Measurements from ENCODE around the gene MRPL54.
"Not testable (repeated sequence)": the region's sequence is repeated elsewhere in the genome, so short reads cannot be mapped to it uniquely, and the experiment has no call there.

The MRPL54 gene

DNA sequence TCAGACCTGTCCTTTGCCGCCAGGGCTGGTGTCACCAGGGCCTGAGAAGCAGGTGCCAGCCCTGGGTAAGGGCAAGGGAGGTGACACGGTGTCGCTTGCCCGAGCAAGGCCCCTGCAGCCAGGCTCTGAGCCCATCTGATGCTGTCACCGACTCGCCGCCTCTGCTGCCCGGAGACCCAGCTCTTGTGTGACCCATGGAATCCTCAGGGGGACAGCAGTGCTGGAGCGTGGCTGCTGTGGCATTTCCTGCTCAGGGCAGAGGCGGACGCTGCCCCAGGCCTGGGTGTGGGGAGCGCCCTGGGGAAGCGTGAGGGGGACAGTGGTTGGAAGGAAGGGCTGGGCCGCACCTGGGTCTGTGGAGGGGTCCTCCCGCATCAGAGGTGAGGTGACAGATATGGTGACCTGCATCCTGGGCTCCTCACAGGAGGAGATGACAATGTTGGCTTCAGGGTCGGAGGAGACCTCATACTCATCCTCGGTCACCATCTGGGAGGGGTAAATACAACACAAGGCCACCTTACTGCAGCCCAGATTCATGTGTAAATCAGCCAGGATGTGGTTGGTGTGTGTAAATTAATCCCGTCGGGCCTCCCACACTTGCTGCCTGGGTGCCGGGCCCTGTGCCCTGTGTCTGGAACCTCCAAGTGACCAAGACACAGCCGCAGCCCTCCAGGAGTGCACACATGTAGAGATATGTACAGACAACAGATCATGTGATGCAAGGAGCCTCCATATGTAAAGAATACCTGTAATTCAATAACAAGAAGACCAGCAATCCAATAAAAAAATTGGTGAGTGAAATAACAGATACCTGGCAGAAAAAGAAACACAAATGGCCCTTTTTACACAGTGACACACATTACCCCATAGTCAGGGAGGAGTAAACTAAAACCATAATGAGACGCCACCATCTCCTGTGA lies 51.3 kb downstream of the MRPL54 start:
- no peak for DNase-seq

GRCh38 chr19:3814648-3815047 lies 52.2 kb downstream of the MRPL54 start:
- no peak for DNase-seq

- not testable (repeated sequence) for DNase-seq
Measured at GRCh38 chr19:3816148-3816547, 53.7 kb downstream of the MRPL54 start.

DNA sequence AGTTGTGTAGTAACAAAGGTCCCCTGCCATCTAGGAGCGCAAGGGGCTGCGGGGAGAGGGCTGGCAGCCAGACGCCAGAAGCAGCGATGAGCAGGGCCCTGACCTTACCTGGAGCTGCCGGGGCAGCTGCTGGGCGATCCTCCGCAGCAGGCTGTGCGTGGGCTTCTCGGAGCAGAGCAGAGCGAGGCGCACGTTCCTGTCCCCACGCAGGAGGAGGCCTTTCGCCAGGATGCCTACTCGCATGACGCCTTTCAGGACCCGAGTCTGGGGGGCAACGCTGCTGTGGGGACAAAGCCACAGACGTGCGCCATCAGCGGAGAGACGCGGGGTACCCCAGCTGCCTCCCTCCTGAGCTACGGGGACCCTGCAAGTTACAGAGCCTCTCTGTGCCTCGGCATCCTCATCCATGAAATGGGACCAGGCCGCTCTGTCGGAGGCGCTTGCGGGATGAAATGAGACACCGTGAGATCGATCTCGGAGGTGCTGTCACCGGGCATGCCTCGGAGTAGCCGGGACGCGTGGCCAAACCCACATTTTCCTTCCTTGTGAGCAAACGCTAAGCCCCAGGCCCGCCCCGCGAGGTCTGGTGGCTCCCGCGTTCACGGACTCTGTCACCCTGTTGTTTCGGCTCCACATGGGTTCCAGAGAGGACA lies 54.2 kb downstream of the MRPL54 start:
- DNase-seq = no peak
